Neural cell (in vitro differentiated cells): ENCODE data around the gene ARL6IP4. TPM values are rescaled to one million over a fixed set of nuclear protein-coding genes. Genes with fewer than 3 reads are reported as not detected.

ENCODE experiments used
- H2AFZ ChIP-seq: fragments of 200-600, 300-800 bp; sonication (generic), shearing (Covaris generic); 2 replicates; pipeline ENCODE4 v1.6.0; 2014; ENCODE audit warnings: low read depth, mild to moderate bottlenecking, antibody characterized with exemption, low read length, moderate library complexity
- H3F3A ChIP-seq: fragments of 200-600 bp; shearing (Covaris generic); 2 replicates; pipeline ENCODE4 v1.6.1; 2016; ENCODE audit warnings: mild to moderate bottlenecking, moderate library complexity, mixed read lengths, antibody characterized with exemption, low read length; ENCODE audit not compliant: insufficient read depth, poor library complexity, severe bottlenecking
- H3K27ac ChIP-seq: fragments of 200-600, 300-800 bp; sonication (generic), shearing (Covaris generic); 2 replicates; pipeline ENCODE4 v1.5.1; 2014; ENCODE audit warnings: mild to moderate bottlenecking, low read length, moderate library complexity
- H3K27me3 ChIP-seq: fragments of 300-800, 200-600 bp; sonication (generic), shearing (Covaris generic); 2 replicates; pipeline ENCODE4 v1.6.0; 2014; ENCODE audit warnings: mild to moderate bottlenecking, low read depth, low read length, moderate library complexity; ENCODE audit not compliant: insufficient read depth
- H3K36me3 ChIP-seq: fragments of 300-800, 200-600 bp; sonication (generic), shearing (Covaris generic); 2 replicates; pipeline ENCODE4 v1.5.1; 2014; ENCODE audit warnings: mild to moderate bottlenecking, antibody characterized with exemption, low read length, moderate library complexity; ENCODE audit not compliant: insufficient read depth
- H3K4me2 ChIP-seq: fragments of 300-800, 200-600 bp; sonication (generic), shearing (Covaris generic); 2 replicates; pipeline ENCODE4 v1.6.0; 2014; ENCODE audit warnings: mild to moderate bottlenecking, low read length
- H3K4me3 ChIP-seq: fragments of 300-800, 200-600 bp; sonication (generic), shearing (Covaris generic); 2 replicates; pipeline ENCODE4 v1.5.1; 2014; ENCODE audit warnings: mild to moderate bottlenecking, low read length, moderate library complexity
- H3K79me2 ChIP-seq: fragments of 200-600 bp; shearing (Covaris generic); replicated peaks from 2 replicates; pipeline ENCODE4 v1.6.0; 2014; ENCODE audit warnings: mild to moderate bottlenecking, low read length, moderate library complexity; ENCODE audit not compliant: insufficient read depth
- H3K9ac ChIP-seq: fragments of 300-800, 200-600 bp; sonication (generic), shearing (Covaris generic); 2 replicates; pipeline ENCODE4 v1.6.1; 2016; ENCODE audit warnings: mild to moderate bottlenecking, low read length, mixed read lengths
- H3K9me2 ChIP-seq: fragments of 200-600 bp; shearing (Covaris generic); 2 replicates; pipeline ENCODE4 v1.6.1; 2016; ENCODE audit warnings: mild to moderate bottlenecking, low read length, mixed read lengths; ENCODE audit not compliant: insufficient read depth
- H3K9me3 ChIP-seq: fragments of 200-600, 300-800 bp; sonication (generic), shearing (Covaris generic); 2 replicates; pipeline ENCODE4 v1.6.1; 2016; ENCODE audit warnings: mild to moderate bottlenecking, mixed run types, low read length, moderate library complexity, mixed read lengths
- H4K20me1 ChIP-seq: fragments of 200-600 bp; shearing (Covaris generic); 2 replicates; pipeline ENCODE4 v1.6.1; 2016; ENCODE audit warnings: mild to moderate bottlenecking, mixed run types; ENCODE audit not compliant: insufficient read depth
- CTCF ChIP-seq: fragments of 450-650 bp; IDR thresholded peaks from 2 replicates; pipeline ENCODE4 v1.5.1; 2014; ENCODE audit warnings: antibody characterized with exemption, mild to moderate bottlenecking, moderate library complexity; ENCODE audit not compliant: poor library complexity, severe bottlenecking
- EP300 ChIP-seq: fragments of 450-650 bp; conservative IDR thresholded peaks from 2 replicates; pipeline ENCODE4 v1.6.1; 2014; ENCODE audit warnings: antibody characterized with exemption, mild to moderate bottlenecking, moderate library complexity; ENCODE audit not compliant: poor library complexity, severe bottlenecking
- MXI1 ChIP-seq: fragments of 450-650 bp; conservative IDR thresholded peaks from 2 replicates; pipeline ENCODE4 v1.6.1; 2014; ENCODE audit warnings: antibody characterized with exemption, mild to moderate bottlenecking; ENCODE audit not compliant: poor library complexity, severe bottlenecking
- RAD21 ChIP-seq: fragments of 450-650 bp; conservative IDR thresholded peaks from 2 replicates; pipeline ENCODE4 v1.6.1; 2014; ENCODE audit warnings: antibody characterized with exemption, mild to moderate bottlenecking, moderate library complexity
- REST ChIP-seq: IDR thresholded peaks from 2 replicates; pipeline ENCODE4 v1.6.1; 2012; ENCODE audit warnings: borderline replicate concordance
- SMC3 ChIP-seq: fragments of 450-650 bp; conservative IDR thresholded peaks from 2 replicates; pipeline ENCODE4 v1.6.1; 2014; ENCODE audit warnings: antibody characterized with exemption, mild to moderate bottlenecking, moderate library complexity; ENCODE audit not compliant: poor library complexity
- TAF1 ChIP-seq: IDR thresholded peaks from 2 replicates; pipeline ENCODE4 v1.6.1; 2012; ENCODE audit warnings: low read depth
- polyA plus RNA-seq: library from polyadenylated mRNA; depleted of rRNA; stranded (reverse); fragments of >200 nt; gene quantifications from 2 replicates; pipeline ENCODE4 v1.2.3, GENCODE V29; 2014

ARL6IP4 gene
- polyA plus RNA-seq, 1 donor from 2014 or later = 190 TPM

- no peaks in the 10 kb centered on the region for H3K9me2 ChIP-seq
- no peak overlapping the region for H3K27ac ChIP-seq
- no peak overlapping the region for H2AFZ ChIP-seq
- no peaks in the 10 kb centered on the region for H3F3A ChIP-seq
- no peaks in the 10 kb centered on the region for H4K20me1 ChIP-seq
- no peak overlapping the region for H3K4me3 ChIP-seq
- TF ChIP-seq MXI1 (no peak), SMC3 (no peak), REST (no peak), RAD21 (no peak), EP300 (no peak), TAF1 (no peak), CTCF (no peak)
- no peaks in the 10 kb centered on the region for H3K36me3 ChIP-seq
- no peaks in the 10 kb centered on the region for H3K79me2 ChIP-seq
- no peak overlapping the region for H3K4me2 ChIP-seq
- H3K9me3 ChIP-seq = no peaks in the 10 kb centered on the region
- no peaks in the 10 kb centered on the region for H3K27me3 ChIP-seq
- H3K9ac ChIP-seq = no peak overlapping the region
These were observed 11.3 kb downstream of the ARL6IP4 start for GRCh38 chr12:122991623-122992275.

GRCh38 chr12:122992386-122992785 lies 11.9 kb downstream of the ARL6IP4 start:
- Histone ChIP-seq H3K4me3 (no peak overlapping the region), H3K27ac (no peak overlapping the region), H3K9ac (no peak overlapping the region), H3K27me3 (no peaks in the 10 kb centered on the region), H3K4me2 (no peak overlapping the region), H4K20me1 (no peaks in the 10 kb centered on the region), H3K36me3 (no peaks in the 10 kb centered on the region), H3K9me3 (no peaks in the 10 kb centered on the region), H2AFZ (no peak overlapping the region), H3K79me2 (no peaks in the 10 kb centered on the region), H3F3A (no peaks in the 10 kb centered on the region), H3K9me2 (no peaks in the 10 kb centered on the region)
- TF ChIP-seq TAF1 (no peak), MXI1 (no peak), REST (no peak), RAD21 (no peak)
